ENCODE data around the gene KHDRBS2.
"Not testable (repeated sequence)": the region's sequence is repeated elsewhere in the genome, so short reads cannot be mapped to it uniquely, and the experiment has no call there.

The KHDRBS2 gene

DNA sequence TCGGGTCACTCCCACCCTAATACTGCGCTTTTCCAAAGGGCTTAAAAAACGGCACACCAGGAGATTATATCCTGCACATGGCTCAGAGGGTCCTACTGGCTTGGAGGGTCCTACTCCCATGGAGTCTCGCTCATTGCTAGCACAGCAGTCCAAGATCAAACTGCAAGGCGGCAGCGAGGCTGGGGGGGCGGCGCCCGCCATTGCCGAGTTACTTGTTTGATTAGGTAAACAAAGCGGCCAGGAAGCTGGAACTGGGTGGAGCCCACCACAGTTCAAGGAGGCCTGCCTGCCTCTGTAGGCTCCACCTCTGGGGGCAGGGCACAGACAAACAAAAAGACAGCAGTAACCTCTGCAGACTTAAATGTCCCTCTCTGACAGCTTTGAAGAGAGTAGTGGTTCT lies 516.6 kb downstream of the KHDRBS2 start:
- not testable (repeated sequence) for H3K9ac ChIP-seq (ENCODE audit: low read depth, low read length); H3K27ac ChIP-seq (ENCODE audit: low read depth, low read length); H3K4me1 ChIP-seq (ENCODE audit: control insufficient read depth, insufficient read depth, low read length); H3K27me3 ChIP-seq (ENCODE audit: control insufficient read depth, insufficient read depth, low read length); H3K4me3 ChIP-seq (ENCODE audit: low read depth, low read length); H3K36me3 ChIP-seq (ENCODE audit: control insufficient read depth, insufficient read depth, low read length)
- peaks cover 16% of the 10 kb centered on the region for H3K9me3 ChIP-seq (ENCODE audit: control insufficient read depth, insufficient read depth, low read length)

DNA sequence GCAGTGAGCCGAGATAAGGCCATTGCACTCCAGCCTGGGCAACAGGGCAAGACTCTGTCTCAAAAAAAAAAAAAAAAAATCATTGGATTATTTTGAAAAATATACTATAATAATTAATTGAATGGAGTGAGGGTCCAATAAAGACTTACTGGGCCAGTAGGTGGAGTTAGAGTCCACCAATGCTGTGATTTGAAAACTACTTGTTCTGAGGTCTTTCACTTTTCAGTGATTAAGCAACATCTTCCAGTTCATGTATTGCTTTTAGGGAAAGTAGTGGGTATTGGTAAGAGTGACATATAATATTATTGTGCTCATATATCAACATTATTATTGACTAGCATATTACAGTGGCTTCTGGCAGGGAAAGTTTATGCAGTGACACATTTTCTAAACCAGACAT lies 530.3 kb downstream of the KHDRBS2 start:
- peaks cover 8% of the 10 kb centered on the region; the same call in 1 of the 2 replicates for H3K4me1 ChIP-seq (ENCODE audit: control insufficient read depth, insufficient read depth, low read length)
- H3K9ac ChIP-seq (ENCODE audit: low read depth, low read length): no peak overlapping the region
- H3K27ac ChIP-seq (ENCODE audit: low read depth, low read length): no peak overlapping the region
- H3K4me3 ChIP-seq (ENCODE audit: low read depth, low read length): no peak overlapping the region
- no peaks in the 10 kb centered on the region for H3K36me3 ChIP-seq (ENCODE audit: control insufficient read depth, insufficient read depth, low read length)
- no peaks in the 10 kb centered on the region for H3K9me3 ChIP-seq (ENCODE audit: control insufficient read depth, insufficient read depth, low read length)
- H3K27me3 ChIP-seq (ENCODE audit: control insufficient read depth, insufficient read depth, low read length): no peaks in the 10 kb centered on the region

DNA sequence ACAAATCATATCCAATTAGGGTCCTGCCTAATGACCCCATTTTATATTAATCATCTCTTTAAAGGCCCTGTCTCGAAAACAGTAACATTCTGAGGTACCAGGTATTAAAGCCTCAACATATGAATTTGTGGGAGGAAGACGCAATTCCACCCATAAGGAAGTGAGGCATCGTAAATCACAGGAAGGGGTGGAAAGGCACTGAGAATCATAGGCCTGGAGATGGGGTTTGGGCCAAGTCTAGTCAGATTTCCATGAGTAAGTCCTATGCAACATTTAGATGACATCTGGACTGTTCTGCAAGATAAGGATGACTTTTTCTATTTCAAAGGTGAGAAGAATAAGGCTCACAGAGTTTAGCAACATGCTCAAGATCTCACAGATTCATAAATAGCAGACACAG lies 534.0 kb downstream of the KHDRBS2 start:
- H3K9me3 ChIP-seq (ENCODE audit: control insufficient read depth, insufficient read depth, low read length): no peaks in the 10 kb centered on the region
- H3K4me3 ChIP-seq (ENCODE audit: low read depth, low read length): no peak overlapping the region
- no peaks in the 10 kb centered on the region for H3K27me3 ChIP-seq (ENCODE audit: control insufficient read depth, insufficient read depth, low read length)
- H3K4me1 ChIP-seq (ENCODE audit: control insufficient read depth, insufficient read depth, low read length): no peaks in the 10 kb centered on the region
- no peaks in the 10 kb centered on the region for H3K36me3 ChIP-seq (ENCODE audit: control insufficient read depth, insufficient read depth, low read length)
- no peak overlapping the region for H3K9ac ChIP-seq (ENCODE audit: low read depth, low read length)
- H3K27ac ChIP-seq (ENCODE audit: low read depth, low read length): no peak overlapping the region

DNA sequence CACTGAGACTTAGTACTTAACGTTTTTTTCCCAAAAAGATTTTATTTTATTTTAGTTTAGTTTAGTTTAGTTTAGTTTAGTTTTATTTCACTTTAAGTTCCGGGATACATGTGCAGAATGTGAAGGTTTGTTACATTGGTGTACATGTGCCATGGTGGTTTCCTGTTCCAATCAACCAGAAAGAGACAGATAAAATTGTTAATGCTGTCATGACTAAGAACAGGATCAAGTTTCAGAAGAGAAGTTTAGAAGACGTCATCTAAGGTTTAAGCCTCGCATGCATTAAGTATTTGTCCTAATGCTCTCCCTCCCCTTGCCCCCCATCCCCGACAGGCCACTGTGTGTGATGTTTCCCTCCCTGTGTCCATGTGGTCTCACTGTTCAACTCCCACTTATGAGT lies 540.0 kb downstream of the KHDRBS2 start:
- Histone ChIP-seq H3K27ac (ENCODE audit: low read depth, low read length) (no peak overlapping the region), H3K36me3 (ENCODE audit: control insufficient read depth, insufficient read depth, low read length) (no peaks in the 10 kb centered on the region), H3K4me1 (ENCODE audit: control insufficient read depth, insufficient read depth, low read length) (no peaks in the 10 kb centered on the region), H3K4me3 (ENCODE audit: low read depth, low read length) (no peak overlapping the region), H3K27me3 (ENCODE audit: control insufficient read depth, insufficient read depth, low read length) (no peaks in the 10 kb centered on the region), H3K9ac (ENCODE audit: low read depth, low read length) (no peak overlapping the region), H3K9me3 (ENCODE audit: control insufficient read depth, insufficient read depth, low read length) (no peaks in the 10 kb centered on the region)

DNA sequence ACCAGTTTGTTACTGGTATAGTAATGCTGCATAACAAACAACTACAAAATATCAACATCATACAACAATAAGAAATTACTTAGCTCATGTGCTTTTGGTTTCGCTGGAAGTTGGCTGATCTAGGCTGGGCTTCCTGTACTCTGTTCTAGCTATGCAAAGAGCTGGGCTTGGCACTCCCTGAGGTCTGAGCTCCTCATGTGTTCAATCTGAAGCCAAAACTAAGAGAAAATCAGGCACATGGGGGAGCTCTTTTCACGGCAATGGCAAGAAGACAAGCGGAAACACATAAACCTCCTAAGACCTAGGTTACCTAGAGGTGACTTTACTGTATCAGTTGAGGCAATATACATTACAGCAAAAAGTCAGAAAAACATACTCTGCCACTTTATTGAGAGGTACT lies 574.2 kb downstream of the KHDRBS2 start:
- no peak overlapping the region for H3K9ac ChIP-seq (ENCODE audit: low read depth, low read length)
- H3K36me3 ChIP-seq (ENCODE audit: control insufficient read depth, insufficient read depth, low read length): no peaks in the 10 kb centered on the region
- no peaks in the 10 kb centered on the region for H3K4me1 ChIP-seq (ENCODE audit: control insufficient read depth, insufficient read depth, low read length)
- H3K27ac ChIP-seq (ENCODE audit: low read depth, low read length): no peak overlapping the region
- H3K4me3 ChIP-seq (ENCODE audit: low read depth, low read length): no peak overlapping the region
- no peaks in the 10 kb centered on the region for H3K27me3 ChIP-seq (ENCODE audit: control insufficient read depth, insufficient read depth, low read length)
- no peaks in the 10 kb centered on the region for H3K9me3 ChIP-seq (ENCODE audit: control insufficient read depth, insufficient read depth, low read length)

DNA sequence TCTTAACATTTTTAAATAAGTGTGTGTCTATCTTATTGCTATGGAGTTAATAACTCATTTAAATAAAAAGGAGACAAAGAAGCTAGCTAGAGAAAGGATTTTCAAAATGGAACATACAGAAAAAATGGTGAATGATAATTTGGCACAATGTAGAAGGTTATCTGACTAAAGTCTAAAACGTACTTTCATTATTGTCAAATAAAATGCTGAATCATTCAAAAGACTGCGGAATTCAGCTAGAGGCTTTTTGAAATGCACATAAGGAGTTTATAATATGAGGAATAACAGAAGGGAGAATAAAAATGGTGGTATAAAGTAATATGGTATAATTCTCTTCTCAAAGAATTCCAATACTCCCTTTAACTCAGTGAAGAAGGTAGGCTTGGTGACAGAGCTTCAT lies 597.9 kb downstream of the KHDRBS2 start:
- Histone ChIP-seq H3K4me3 (ENCODE audit: low read depth, low read length) (no peak overlapping the region), H3K9me3 (ENCODE audit: control insufficient read depth, insufficient read depth, low read length) (no peaks in the 10 kb centered on the region), H3K27me3 (ENCODE audit: control insufficient read depth, insufficient read depth, low read length) (no peaks in the 10 kb centered on the region), H3K36me3 (ENCODE audit: control insufficient read depth, insufficient read depth, low read length) (no peaks in the 10 kb centered on the region), H3K27ac (ENCODE audit: low read depth, low read length) (no peak overlapping the region), H3K9ac (ENCODE audit: low read depth, low read length) (no peak overlapping the region), H3K4me1 (ENCODE audit: control insufficient read depth, insufficient read depth, low read length) (peaks cover 11% of the 10 kb centered on the region)

DNA sequence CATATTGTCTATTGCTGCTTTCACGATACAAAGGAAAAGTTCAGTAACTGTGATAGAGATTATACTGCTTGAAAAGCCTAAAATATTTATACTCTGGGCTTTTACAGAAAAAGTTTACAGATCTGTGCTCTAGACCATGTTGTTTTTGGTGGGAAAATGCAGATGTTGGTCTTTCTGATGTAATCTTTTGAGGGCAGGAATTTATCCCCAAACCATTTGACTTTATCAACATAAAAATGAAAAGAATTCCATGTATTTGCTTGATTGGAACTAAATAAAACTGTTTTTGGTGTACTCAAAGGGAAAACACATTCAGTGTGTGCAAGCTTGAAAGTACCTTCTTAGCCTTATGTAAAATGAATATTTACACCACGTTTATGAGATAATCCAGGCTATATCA lies 603.5 kb downstream of the KHDRBS2 start:
- H3K27ac ChIP-seq (ENCODE audit: low read depth, low read length): peak overlapping the region; percentile 69
- H3K9ac ChIP-seq (ENCODE audit: low read depth, low read length): peak overlapping the region; percentile 23; the same call in 1 of the 2 replicates
- H3K36me3 ChIP-seq (ENCODE audit: control insufficient read depth, insufficient read depth, low read length): no peaks in the 10 kb centered on the region
- H3K4me3 ChIP-seq (ENCODE audit: low read depth, low read length): 0 out of 2 replicates have a peak overlapping the region, but pooled peaks have one; percentile 1
- H3K9me3 ChIP-seq (ENCODE audit: control insufficient read depth, insufficient read depth, low read length): no peaks in the 10 kb centered on the region
- peaks cover 44% of the 10 kb centered on the region for H3K4me1 ChIP-seq (ENCODE audit: control insufficient read depth, insufficient read depth, low read length)
- no peaks in the 10 kb centered on the region for H3K27me3 ChIP-seq (ENCODE audit: control insufficient read depth, insufficient read depth, low read length)

DNA sequence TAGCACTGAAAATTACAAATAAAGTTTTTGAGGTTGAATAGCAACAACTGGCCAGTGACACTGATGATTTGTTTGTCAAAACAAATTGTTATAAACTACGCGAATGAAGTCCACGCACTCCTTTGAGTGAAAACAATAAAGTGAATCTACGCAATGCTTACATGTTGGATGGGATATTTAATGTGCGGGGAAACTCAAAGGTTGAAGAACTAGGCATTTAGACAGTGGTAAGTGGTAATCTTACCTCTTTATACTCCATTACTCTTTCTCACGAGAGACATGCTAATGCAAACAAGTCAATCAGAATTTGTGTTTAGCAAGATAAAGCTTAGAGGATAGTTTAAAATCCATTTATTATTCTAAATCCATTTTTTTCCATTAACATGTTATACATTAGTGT lies 606.4 kb downstream of the KHDRBS2 start:
- Histone ChIP-seq H3K27ac (ENCODE audit: low read depth, low read length) (no peak overlapping the region), H3K4me1 (ENCODE audit: control insufficient read depth, insufficient read depth, low read length) (peaks cover 41% of the 10 kb centered on the region), H3K9me3 (ENCODE audit: control insufficient read depth, insufficient read depth, low read length) (no peaks in the 10 kb centered on the region)

DNA sequence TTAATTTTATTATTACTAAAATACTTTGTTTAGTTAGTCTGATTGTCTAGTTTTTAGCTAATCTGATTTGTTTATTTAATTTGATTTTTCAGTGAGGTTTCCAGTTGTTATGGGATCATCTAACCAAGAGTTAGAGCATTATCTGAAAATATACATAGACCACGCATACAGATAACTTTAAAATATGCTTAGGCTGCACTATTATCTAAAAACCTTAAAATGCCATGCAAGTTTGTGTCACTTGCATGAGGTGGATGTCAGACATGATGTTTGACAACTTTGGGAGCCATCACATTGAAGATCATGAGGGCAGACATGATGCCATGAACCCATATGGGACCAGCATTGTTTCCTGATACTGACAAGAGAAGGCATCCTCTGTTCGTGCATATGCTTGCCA lies 610.3 kb downstream of the KHDRBS2 start:
- Histone ChIP-seq H3K36me3 (ENCODE audit: control insufficient read depth, insufficient read depth, low read length) (no peaks in the 10 kb centered on the region), H3K9me3 (ENCODE audit: control insufficient read depth, insufficient read depth, low read length) (no peaks in the 10 kb centered on the region), H3K4me1 (ENCODE audit: control insufficient read depth, insufficient read depth, low read length) (peaks cover 9% of the 10 kb centered on the region), H3K9ac (ENCODE audit: low read depth, low read length) (no peak overlapping the region), H3K27me3 (ENCODE audit: control insufficient read depth, insufficient read depth, low read length) (no peaks in the 10 kb centered on the region), H3K27ac (ENCODE audit: low read depth, low read length) (no peak overlapping the region), H3K4me3 (ENCODE audit: low read depth, low read length) (no peak overlapping the region)

More for the DNA sequence above, 606.4 kb downstream of the KHDRBS2 start:
- Histone ChIP-seq H3K4me3 (ENCODE audit: low read depth, low read length) (no peak overlapping the region), H3K27me3 (ENCODE audit: control insufficient read depth, insufficient read depth, low read length) (no peaks in the 10 kb centered on the region), H3K36me3 (ENCODE audit: control insufficient read depth, insufficient read depth, low read length) (no peaks in the 10 kb centered on the region), H3K9ac (ENCODE audit: low read depth, low read length) (no peak overlapping the region)

DNA sequence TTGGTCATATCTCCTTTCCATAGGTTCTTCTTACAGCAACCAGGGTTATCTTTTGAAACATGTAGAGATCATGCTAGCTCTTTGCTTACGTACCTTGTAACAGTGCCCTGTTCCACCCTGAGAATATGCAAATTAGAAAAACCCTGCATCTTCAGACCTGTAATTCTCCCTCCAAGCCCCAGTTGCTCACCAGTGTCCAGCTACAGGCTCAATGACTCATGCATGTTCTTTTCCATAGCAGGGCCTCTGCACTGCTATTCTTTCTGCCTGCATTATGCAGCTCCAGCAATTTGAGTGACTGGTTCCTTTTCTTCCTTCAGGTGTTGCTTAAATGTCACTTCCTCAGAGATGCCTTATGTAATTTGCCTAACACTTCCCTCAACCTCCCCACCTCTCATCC lies 636.2 kb downstream of the KHDRBS2 start:
- Histone ChIP-seq H3K27ac (ENCODE audit: low read depth, low read length) (no peak overlapping the region), H3K4me3 (ENCODE audit: low read depth, low read length) (no peak overlapping the region), H3K36me3 (ENCODE audit: control insufficient read depth, insufficient read depth, low read length) (no peaks in the 10 kb centered on the region), H3K9me3 (ENCODE audit: control insufficient read depth, insufficient read depth, low read length) (peaks cover 3% of the 10 kb centered on the region; the same call in 1 of the 2 replicates), H3K27me3 (ENCODE audit: control insufficient read depth, insufficient read depth, low read length) (no peaks in the 10 kb centered on the region), H3K9ac (ENCODE audit: low read depth, low read length) (no peak overlapping the region), H3K4me1 (ENCODE audit: control insufficient read depth, insufficient read depth, low read length) (no peaks in the 10 kb centered on the region)

DNA sequence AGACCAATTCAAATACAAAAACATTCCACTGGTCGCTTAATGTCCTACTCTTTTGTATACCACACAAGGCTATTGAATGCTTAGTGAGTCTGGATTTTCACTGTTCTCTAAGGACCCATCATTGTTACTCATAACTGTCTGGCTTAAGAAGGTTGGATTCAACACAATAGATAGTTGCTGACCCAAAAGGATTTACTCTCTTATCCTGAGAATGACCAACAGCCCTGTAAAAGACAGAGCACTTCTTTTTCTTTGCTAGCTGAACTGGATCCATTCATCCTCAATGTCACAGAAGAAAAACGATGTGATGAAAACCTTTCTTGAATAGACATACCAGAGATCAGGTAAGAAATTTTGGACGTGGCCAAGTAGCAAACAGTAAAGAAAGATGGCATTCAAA lies 645.6 kb downstream of the KHDRBS2 start:
- no peak overlapping the region for H3K9ac ChIP-seq (ENCODE audit: low read depth, low read length)
- no peak overlapping the region for H3K27ac ChIP-seq (ENCODE audit: low read depth, low read length)
- peaks cover 3% of the 10 kb centered on the region; the same call in 1 of the 2 replicates for H3K9me3 ChIP-seq (ENCODE audit: control insufficient read depth, insufficient read depth, low read length)
- H3K36me3 ChIP-seq (ENCODE audit: control insufficient read depth, insufficient read depth, low read length): no peaks in the 10 kb centered on the region
- no peaks in the 10 kb centered on the region for H3K27me3 ChIP-seq (ENCODE audit: control insufficient read depth, insufficient read depth, low read length)
- peaks cover 3% of the 10 kb centered on the region; the same call in 1 of the 2 replicates for H3K4me1 ChIP-seq (ENCODE audit: control insufficient read depth, insufficient read depth, low read length)
- no peak overlapping the region for H3K4me3 ChIP-seq (ENCODE audit: low read depth, low read length)
